SK-N-SH treated with all-trans-retinoic acid at 6 μM for 48 hours (cell line): Measurements from ENCODE around the gene LRRC56.

Source experiments
- ATAC-seq: fragments of 200-7000 bp; cut with Tn5 transposase; 3 replicates; pipeline ENCODE4 v1.9.1; 2020; ENCODE audit warnings: mild to moderate bottlenecking, moderate library complexity
- ARNTL ChIP-seq: fragments of 450-650 bp; formaldehyde crosslinking; IDR thresholded peaks from 2 replicates; pipeline ENCODE4 v1.5.0; 2020; ENCODE audit warnings: low read depth, mild to moderate bottlenecking, moderate library complexity, borderline replicate concordance
- BACH2 ChIP-seq: fragments of 250-450 bp; sonication (Bioruptor Pico); IDR thresholded peaks from 2 replicates; pipeline ENCODE4 v1.9.0; 2021; ENCODE audit warnings: mild to moderate bottlenecking, borderline replicate concordance
- CREB5 ChIP-seq: fragments of 250-450 bp; sonication (Bioruptor Pico); IDR thresholded peaks from 2 replicates; pipeline ENCODE4 v1.5.1; 2020; ENCODE audit warnings: low read depth, mild to moderate bottlenecking, moderate library complexity
- CSDC2 ChIP-seq: fragments of 250-450 bp; sonication (Bioruptor Pico); IDR thresholded peaks from 2 replicates; pipeline ENCODE4 v1.5.0; 2020; ENCODE audit warnings: mild to moderate bottlenecking, moderate library complexity
- CSRNP3 ChIP-seq: fragments of 250-450 bp; sonication (Bioruptor Pico); IDR thresholded peaks from 2 replicates; pipeline ENCODE4 v1.5.1; 2021; ENCODE audit warnings: mild to moderate bottlenecking, moderate library complexity
- ESRRG ChIP-seq: fragments of 250-450 bp; sonication (Bioruptor Pico); IDR thresholded peaks from 2 replicates; pipeline ENCODE4 v1.6.1; 2021; ENCODE audit warnings: mild to moderate bottlenecking
- ISL1 ChIP-seq: fragments of 250-450 bp; sonication (Bioruptor Pico); IDR thresholded peaks from 2 replicates; pipeline ENCODE4 v2.1.2; 2022; ENCODE audit warnings: mild to moderate bottlenecking, moderate library complexity
- POU6F1 ChIP-seq: fragments of 250-450 bp; sonication (Bioruptor Pico); IDR thresholded peaks from 2 replicates; pipeline ENCODE4 v1.8.0; 2021; ENCODE audit warnings: low read depth, mild to moderate bottlenecking, moderate library complexity, borderline replicate concordance
- PPARA ChIP-seq: fragments of 250-450 bp; sonication (Bioruptor Pico); IDR thresholded peaks from 2 replicates; pipeline ENCODE4 v1.5.0; 2020; ENCODE audit warnings: mild to moderate bottlenecking, borderline replicate concordance
- SNAI2 ChIP-seq: fragments of 250-450 bp; sonication (Bioruptor Pico); IDR thresholded peaks from 2 replicates; pipeline ENCODE4 v1.5.0; 2020; ENCODE audit warnings: mild to moderate bottlenecking, moderate library complexity
- TCF4 ChIP-seq: fragments of 250-450 bp; sonication (Bioruptor Pico); IDR thresholded peaks from 2 replicates; pipeline ENCODE4 v1.8.0; 2021; ENCODE audit warnings: mild to moderate bottlenecking, moderate library complexity, borderline replicate concordance
- TOX ChIP-seq: fragments of 250-450 bp; sonication (Bioruptor Pico); IDR thresholded peaks from 2 replicates; pipeline ENCODE4 v1.8.0; 2021; ENCODE audit warnings: mild to moderate bottlenecking, moderate library complexity, borderline replicate concordance
- TSHZ2 ChIP-seq: fragments of 250-450 bp; sonication (Bioruptor Pico); IDR thresholded peaks from 2 replicates; pipeline ENCODE4 v1.5.0; 2020; ENCODE audit warnings: mild to moderate bottlenecking, moderate library complexity
- ZC3H10 ChIP-seq: fragments of 250-450 bp; sonication (Bioruptor Pico); IDR thresholded peaks from 2 replicates; pipeline ENCODE4 v1.5.1; 2021; ENCODE audit warnings: mild to moderate bottlenecking, moderate library complexity
- ZFP3 ChIP-seq: fragments of 250-450 bp; sonication (Bioruptor Pico); IDR thresholded peaks from 2 replicates; pipeline ENCODE4 v1.5.0; 2020; ENCODE audit warnings: mild to moderate bottlenecking, moderate library complexity
- ZFP30 ChIP-seq: fragments of 450-650 bp; formaldehyde crosslinking; IDR thresholded peaks from 2 replicates; pipeline ENCODE4 v1.5.0; 2022; ENCODE audit warnings: mild to moderate bottlenecking, moderate library complexity
- ZNF565 ChIP-seq: fragments of 450-650 bp; formaldehyde crosslinking; conservative IDR thresholded peaks from 2 replicates; pipeline ENCODE4 v1.5.0; 2020; ENCODE audit warnings: low read depth, mild to moderate bottlenecking, moderate library complexity
- ZNF70 ChIP-seq: fragments of 450-650 bp; formaldehyde crosslinking; IDR thresholded peaks from 2 replicates; pipeline ENCODE4 v1.5.0; 2020; ENCODE audit warnings: mild to moderate bottlenecking, moderate library complexity
- ZNF8 ChIP-seq: fragments of 450-650 bp; formaldehyde crosslinking; IDR thresholded peaks from 2 replicates; pipeline ENCODE4 v1.5.0; 2020; ENCODE audit warnings: mild to moderate bottlenecking, moderate library complexity

LRRC56 gene

GRCh38 chr11:581342-581741, 44.0 kb downstream of the LRRC56 start (continued):
- no peak for TF ChIP-seq TSHZ2
- TF ChIP-seq, all 23 proteins: peak for 0

- no peak for TF ChIP-seq ARNTL (CRISPR knock-in tag)
- TF ChIP-seq ZNF565 (CRISPR knock-in tag), result no peak
- TF ChIP-seq ESRRG (CRISPR knock-in tag), result no peak
- no peak for TF ChIP-seq POU6F1
- TF ChIP-seq ZNF8, result no peak
- no peak for TF ChIP-seq CSRNP3 (CRISPR knock-in tag)
- no peak for TF ChIP-seq CREB5
- no peak for TF ChIP-seq ZNF70 (CRISPR knock-in tag)
- TF ChIP-seq ISL1 (CRISPR knock-in tag), result no peak
- TF ChIP-seq ZC3H10 (CRISPR knock-in tag), result no peak
- TF ChIP-seq, all 23 proteins: peak for 0
- no peak for ATAC-seq
Measured at GRCh38 chr11:581752-582151, 44.4 kb downstream of the LRRC56 start.

GRCh38 chr11:584287-584686, 47.0 kb downstream of the LRRC56 start:
- no peak for ATAC-seq
- TF ChIP-seq SNAI2, result no peak
- TF ChIP-seq TOX (CRISPR knock-in tag), result no peak
- no peak for TF ChIP-seq POU6F1
- no peak for TF ChIP-seq TCF4
- TF ChIP-seq CSRNP3 (CRISPR knock-in tag), result no peak
- TF ChIP-seq ISL1 (CRISPR knock-in tag), result no peak
- TF ChIP-seq CSDC2 (CRISPR knock-in tag), result no peak
- TF ChIP-seq ZNF565 (CRISPR knock-in tag), result no peak
- no peak for TF ChIP-seq PPARA (CRISPR knock-in tag)
- TF ChIP-seq ESRRG (CRISPR knock-in tag), result no peak
- TF ChIP-seq CREB5, result no peak
- TF ChIP-seq ZFP3 (CRISPR knock-in tag), result no peak
- no peak for TF ChIP-seq ZFP30 (CRISPR knock-in tag)
- TF ChIP-seq ZC3H10 (CRISPR knock-in tag), result no peak
- TF ChIP-seq BACH2 (CRISPR knock-in tag), result no peak
- TF ChIP-seq TSHZ2, result no peak
